Body of pancreas (tissue), 4 donors: ENCODE data around the gene SLC17A9. TPM values are rescaled to one million over a fixed set of nuclear protein-coding genes. Genes with fewer than 3 reads are reported as not detected.

Experiments used
- ATAC-seq: fragments of 150-250 bp; one replicate; pipeline ENCODE4 v1.9.1; 2016
- DNase-seq, 4 donors: peaks; one replicate each; pipeline ENCODE4 v3.0.0-alpha.2; 2019
- H3K27ac ChIP-seq, 4 donors: fragments of 200-600 bp; sonication (generic); 1 replicate in 3 of 4; 2 replicates in 1 of 4; pipeline versions ENCODE4 v1.5.1 to v1.6.1; 2016 to 2019; ENCODE audit warnings: mild to moderate bottlenecking in 1 of 4, mixed read lengths in 1 of 4, moderate library complexity in 1 of 4
- H3K27me3 ChIP-seq, 2 donors: fragments of 200-600 bp; sonication (generic); one replicate each; pipeline ENCODE4 v1.6.0; 2016; ENCODE audit warnings: mild to moderate bottlenecking in 1 of 2
- H3K36me3 ChIP-seq, 2 donors: fragments of 200-600 bp; sonication (generic); replicated peaks in 1 of 2; 2 replicates each; pipeline ENCODE4 v1.5.1; 2016; ENCODE audit warnings: low read depth in 2 of 2; ENCODE audit not compliant: insufficient read depth in 1 of 2
- H3K4me1 ChIP-seq: fragments of 200-600 bp; sonication (generic); one replicate; pipeline ENCODE4 v1.6.0; 2016
- H3K4me3 ChIP-seq, 2 donors: fragments of 200-600 bp; sonication (generic); 1 replicate in 1 of 2; 2 replicates in 1 of 2; pipeline ENCODE4 v1.5.1; 2016 to 2019
- H3K9me3 ChIP-seq, 3 donors: fragments of 200-600 bp; sonication (generic); 1 replicate in 2 of 3; 2 replicates in 1 of 3; pipeline ENCODE4 v1.5.1; 2016
- POLR2A ChIP-seq, 3 donors: fragments of 450-650 bp; IDR thresholded peaks; one replicate each; pipeline ENCODE4 v1.6.1; 2016; ENCODE audit warnings: antibody characterized with exemption in 3 of 3, mild to moderate bottlenecking in 2 of 3
- WGBS, 2 donors: methylation state at CpG; one replicate each; pipeline ENCODE4 v1.1.5; 2017; 5-methylcytosine and 5-hydroxymethylcytosine counted together
- intact Hi-C: fragments of 100-400 bp; cut with DNase I; formaldehyde crosslinking; loops from one replicate; pipeline ENCODE4 v1.15.1; 2023
- total RNA-seq, 2 donors: library from RNA; depleted of rRNA; stranded (reverse); fragments of >200 nt; gene quantifications; one replicate each; pipeline ENCODE4 v1.1.0, GENCODE V29; 2016
- TF ChIP-seq, protein P1 (sequence below), 7 experiments: fragments of 450-650 bp in 4 of 7; fragments of 200-600 bp in 3 of 7; sonication (generic) in 3 of 7; IDR thresholded peaks; one replicate each; pipeline ENCODE4 v1.5.1; 2016 to 2019; ENCODE audit warnings: antibody characterized with exemption in 7 of 7

The SLC17A9 gene
- total RNA-seq, 2 donors from 2014 or later = 0.78 to 4.9 TPM

DNA sequence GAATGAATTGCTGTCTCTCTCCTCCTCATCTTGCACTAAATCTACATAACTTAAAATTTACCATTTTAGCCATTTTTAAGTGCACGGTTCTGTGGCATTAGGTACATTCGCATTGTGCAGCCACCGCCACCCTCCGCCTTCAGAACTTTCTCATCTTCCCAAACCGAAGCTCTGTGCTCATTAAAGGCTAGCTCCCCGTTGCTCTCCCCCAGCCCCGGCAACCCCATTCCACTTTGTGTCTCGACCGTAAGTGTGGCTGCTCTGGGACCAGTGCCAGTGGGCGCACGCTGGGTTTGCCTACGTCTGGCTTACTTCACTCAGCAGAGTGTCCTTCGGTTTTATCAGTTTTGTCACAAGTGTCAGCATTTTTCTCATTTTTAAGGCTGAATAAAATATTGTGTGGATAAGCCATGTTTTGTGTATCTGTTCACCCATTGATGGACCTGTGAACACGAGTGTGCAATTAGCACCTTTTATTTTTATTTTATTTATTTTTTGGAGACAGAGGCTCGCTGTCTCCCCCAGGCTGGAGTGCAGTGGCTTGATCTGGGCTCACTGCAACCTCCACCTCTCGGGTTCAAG, 16.8 kb downstream of the SLC17A9 start:
- Histone ChIP-seq H3K4me3 (no peak overlapping the region), H3K27me3 (peaks cover 0 to 15% of the 10 kb centered on the region in 2 donors), H3K4me1 (peaks cover 9% of the 10 kb centered on the region), H3K27ac (no peak overlapping the region), H3K9me3 (no peaks in the 10 kb centered on the region), H3K36me3 (no peaks in the 10 kb centered on the region)
- ATAC-seq (no peak), DNase-seq (no peak)
- intact Hi-C loops = no loop called here
- TF ChIP-seq, protein P1, sequence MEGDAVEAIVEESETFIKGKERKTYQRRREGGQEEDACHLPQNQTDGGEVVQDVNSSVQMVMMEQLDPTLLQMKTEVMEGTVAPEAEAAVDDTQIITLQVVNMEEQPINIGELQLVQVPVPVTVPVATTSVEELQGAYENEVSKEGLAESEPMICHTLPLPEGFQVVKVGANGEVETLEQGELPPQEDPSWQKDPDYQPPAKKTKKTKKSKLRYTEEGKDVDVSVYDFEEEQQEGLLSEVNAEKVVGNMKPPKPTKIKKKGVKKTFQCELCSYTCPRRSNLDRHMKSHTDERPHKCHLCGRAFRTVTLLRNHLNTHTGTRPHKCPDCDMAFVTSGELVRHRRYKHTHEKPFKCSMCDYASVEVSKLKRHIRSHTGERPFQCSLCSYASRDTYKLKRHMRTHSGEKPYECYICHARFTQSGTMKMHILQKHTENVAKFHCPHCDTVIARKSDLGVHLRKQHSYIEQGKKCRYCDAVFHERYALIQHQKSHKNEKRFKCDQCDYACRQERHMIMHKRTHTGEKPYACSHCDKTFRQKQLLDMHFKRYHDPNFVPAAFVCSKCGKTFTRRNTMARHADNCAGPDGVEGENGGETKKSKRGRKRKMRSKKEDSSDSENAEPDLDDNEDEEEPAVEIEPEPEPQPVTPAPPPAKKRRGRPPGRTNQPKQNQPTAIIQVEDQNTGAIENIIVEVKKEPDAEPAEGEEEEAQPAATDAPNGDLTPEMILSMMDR (IDR thresholded peaks at IDR 0.05) = no peak
- no peak for TF ChIP-seq POLR2A (IDR thresholded peaks at IDR 0.05)
- 38 to 42% methylated on average over 16 of the region's 16 CpGs for WGBS, 2 donors

DNA sequence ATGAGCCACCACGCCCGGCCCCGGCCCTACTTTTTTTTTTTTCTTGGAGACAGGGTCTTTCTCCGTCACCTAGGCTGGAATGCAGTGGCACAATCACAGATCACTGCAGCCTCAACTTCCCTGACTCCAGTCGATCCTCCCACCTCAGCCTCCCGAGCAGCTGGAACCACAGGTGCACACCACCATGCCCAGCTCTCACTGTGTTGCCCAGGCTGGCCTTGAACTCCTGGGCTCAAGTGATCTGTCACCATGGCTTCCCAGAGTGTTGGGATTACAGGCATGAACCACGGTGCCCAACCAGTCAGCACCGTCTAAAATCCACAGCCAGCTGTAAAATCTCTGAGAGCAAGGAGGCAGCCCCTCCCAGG, 17.4 kb downstream of the SLC17A9 start:
- Histone ChIP-seq H3K9me3 (no peaks in the 10 kb centered on the region), H3K27ac (no peak overlapping the region), H3K27me3 (peaks cover 0 to 16% of the 10 kb centered on the region in 2 donors), H3K4me1 (peaks cover 9% of the 10 kb centered on the region), H3K36me3 (no peaks in the 10 kb centered on the region), H3K4me3 (no peak overlapping the region)
- no peak for ATAC-seq
- TF ChIP-seq POLR2A (IDR thresholded peaks at IDR 0.05) = no peak
- TF ChIP-seq, protein P1 (IDR thresholded peaks at IDR 0.05) = no peak
- intact Hi-C loops = no loop called here
- DNase-seq = no peak
- WGBS, 2 donors = 51 to 70% methylated on average over 6 to 8 of the region's 8 CpGs

DNA sequence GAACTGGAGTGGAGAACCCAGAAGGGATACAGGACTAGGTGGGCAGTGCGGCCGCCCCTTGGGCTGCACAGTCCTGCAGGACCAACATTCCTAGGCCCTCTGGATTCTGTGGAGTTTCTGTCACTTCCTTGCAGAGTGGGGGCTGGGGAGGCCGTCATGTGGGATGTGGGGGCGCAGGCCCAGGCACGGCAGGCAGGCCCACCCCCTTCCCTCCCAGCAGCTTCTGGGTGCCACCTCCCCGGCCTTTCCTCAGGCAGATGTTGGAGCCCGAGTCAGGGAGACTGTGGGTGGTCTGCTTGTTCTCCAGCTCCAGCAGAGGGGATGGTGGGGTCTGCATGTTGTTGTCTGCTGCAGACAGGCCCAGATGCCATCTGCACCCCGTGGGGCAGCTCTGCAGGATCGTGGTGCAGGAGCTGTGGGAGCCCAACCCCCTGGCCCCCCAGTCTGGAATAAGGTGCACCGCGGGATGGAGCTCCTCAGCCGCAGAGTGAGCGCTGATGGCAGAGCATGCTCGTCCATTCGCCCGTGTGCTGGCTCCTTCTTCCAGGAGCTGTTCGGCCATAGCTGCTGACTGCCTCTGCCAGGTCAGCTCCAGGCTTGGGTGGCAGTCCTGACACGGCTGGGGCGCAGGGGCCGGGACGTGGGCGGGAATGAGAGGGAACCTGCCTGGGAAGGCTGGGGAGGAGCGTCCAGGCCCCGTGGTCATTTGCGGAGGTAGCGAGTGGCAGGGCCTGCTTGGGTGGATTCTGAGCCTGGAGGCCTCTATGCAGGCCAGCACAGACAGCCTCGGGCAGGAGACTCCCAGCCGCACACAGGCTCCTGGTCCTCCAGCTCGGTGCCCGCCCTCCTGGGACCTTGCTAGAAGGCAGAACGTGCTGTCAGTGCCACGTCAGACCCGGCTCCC, 18.1 kb downstream of the SLC17A9 start:
- TF ChIP-seq POLR2A (IDR thresholded peaks at IDR 0.05) = no peak
- TF ChIP-seq, protein P1 (IDR thresholded peaks at IDR 0.05) = no peak
- Histone ChIP-seq H3K27ac (no peak overlapping the region), H3K27me3 (peaks cover 0 to 16% of the 10 kb centered on the region in 2 donors), H3K4me1 (peaks cover 9% of the 10 kb centered on the region), H3K4me3 (no peak overlapping the region), H3K9me3 (no peaks in the 10 kb centered on the region), H3K36me3 (no peaks in the 10 kb centered on the region)
- DNase-seq = no peak
- intact Hi-C loops = no loop called here
- no peak for ATAC-seq
- 47 to 50% methylated on average over 7 to 32 of the region's 33 CpGs for WGBS, 2 donors

DNA sequence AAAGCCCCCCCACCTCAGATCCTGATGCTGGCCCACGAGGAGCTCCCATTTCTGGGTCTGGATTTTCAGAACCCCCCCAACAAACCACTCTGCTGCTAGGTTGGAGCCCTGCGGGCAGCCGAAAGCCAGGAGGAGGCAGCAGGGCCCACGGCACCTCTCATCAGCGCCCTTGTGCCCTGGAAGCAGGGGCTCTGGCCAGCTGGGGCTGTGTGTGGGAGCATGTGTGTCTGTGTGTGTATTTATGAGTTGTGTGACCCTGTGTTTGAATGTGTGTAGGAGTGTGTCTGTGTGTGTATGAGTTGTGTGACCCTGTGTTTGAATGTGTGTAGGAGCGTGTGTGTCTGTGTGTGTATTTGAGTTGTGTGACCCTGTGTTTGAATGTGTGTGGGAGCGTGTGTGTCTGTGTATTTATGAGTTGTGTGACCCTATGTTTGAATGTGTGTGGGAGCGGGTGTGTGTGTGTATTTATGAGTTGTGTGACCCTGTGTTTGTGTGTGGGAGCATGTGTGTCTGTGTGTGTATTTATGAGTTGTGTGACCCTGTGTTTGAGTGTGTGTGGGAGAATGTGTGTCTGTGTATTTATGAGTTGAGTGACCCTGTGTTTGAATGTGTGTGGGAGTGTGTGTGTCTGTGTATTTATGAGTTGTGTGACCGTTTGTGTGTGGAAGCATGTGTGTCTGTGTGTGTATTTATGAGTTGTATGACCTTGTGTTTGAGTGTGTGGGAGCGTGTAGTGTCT, 18.9 kb downstream of the SLC17A9 start:
- peaks cover 9% of the 10 kb centered on the region for H3K4me1 ChIP-seq
- peaks cover 0 to 16% of the 10 kb centered on the region in 2 donors for H3K27me3 ChIP-seq
- intact Hi-C loops = no loop called here
- DNase-seq (no peak), ATAC-seq (no peak)
- TF ChIP-seq, protein P1 (IDR thresholded peaks at IDR 0.05) = no peak
- TF ChIP-seq POLR2A (IDR thresholded peaks at IDR 0.05) = no peak
- H3K9me3 ChIP-seq = no peaks in the 10 kb centered on the region
- no peak overlapping the region for H3K27ac ChIP-seq
- no peaks in the 10 kb centered on the region for H3K36me3 ChIP-seq
- H3K4me3 ChIP-seq = no peak overlapping the region
- 53 to 62% methylated on average over 5 to 8 of the region's 10 CpGs for WGBS, 2 donors
